ENCODE measurements around the gene GRM2. TPM values are rescaled to one million over a fixed set of nuclear protein-coding genes. Genes with fewer than 3 reads are reported as not detected.

The GRM2 gene
- total RNA-seq, 1 donor from 2014 or later = 134 TPM

DNA sequence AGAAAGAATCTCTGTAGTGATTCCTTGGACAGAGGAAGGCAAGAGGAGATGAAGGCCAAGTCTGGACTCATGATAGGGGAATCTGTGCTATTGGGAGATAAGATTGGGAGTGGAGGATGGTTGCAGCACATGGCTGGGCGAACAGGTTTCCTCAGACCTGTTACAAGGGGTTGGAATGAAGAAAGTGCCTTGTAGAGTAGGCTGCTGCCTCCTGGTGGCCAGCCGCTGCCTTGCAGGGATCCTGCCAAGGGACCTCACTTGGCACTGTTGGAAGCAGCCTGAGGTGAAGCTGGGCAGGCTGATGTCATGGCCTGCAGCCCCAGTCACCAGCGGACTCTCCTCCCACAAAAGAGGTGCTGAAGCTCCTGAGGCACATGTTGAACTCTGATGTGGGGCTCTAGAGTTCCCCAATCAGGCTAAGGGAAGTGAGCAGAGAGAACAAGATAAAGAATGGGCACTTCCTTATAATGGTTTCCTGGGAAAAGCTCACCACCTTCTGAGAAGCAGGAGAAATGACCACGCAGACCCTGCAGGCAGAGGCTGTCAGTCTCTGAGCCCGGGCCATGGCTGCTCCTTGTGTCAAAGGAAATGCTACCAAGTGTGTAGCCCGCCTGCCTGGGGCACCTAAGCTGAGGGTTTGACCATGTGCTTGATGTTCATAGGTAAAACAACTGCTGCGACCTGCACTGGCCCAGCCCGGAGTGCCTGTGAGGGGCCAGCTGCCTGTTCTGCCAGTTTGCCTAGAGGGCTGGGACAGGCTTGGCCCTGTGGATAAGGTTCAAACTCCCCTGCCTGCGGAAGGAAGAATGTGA, 37.4 kb upstream of the GRM2 start:
- H3K9me3 Mint-ChIP-seq (ENCODE audit: unreplicated experiment) = peaks cover 4% of the 10 kb centered on the region
- TF ChIP-seq, protein P1, sequence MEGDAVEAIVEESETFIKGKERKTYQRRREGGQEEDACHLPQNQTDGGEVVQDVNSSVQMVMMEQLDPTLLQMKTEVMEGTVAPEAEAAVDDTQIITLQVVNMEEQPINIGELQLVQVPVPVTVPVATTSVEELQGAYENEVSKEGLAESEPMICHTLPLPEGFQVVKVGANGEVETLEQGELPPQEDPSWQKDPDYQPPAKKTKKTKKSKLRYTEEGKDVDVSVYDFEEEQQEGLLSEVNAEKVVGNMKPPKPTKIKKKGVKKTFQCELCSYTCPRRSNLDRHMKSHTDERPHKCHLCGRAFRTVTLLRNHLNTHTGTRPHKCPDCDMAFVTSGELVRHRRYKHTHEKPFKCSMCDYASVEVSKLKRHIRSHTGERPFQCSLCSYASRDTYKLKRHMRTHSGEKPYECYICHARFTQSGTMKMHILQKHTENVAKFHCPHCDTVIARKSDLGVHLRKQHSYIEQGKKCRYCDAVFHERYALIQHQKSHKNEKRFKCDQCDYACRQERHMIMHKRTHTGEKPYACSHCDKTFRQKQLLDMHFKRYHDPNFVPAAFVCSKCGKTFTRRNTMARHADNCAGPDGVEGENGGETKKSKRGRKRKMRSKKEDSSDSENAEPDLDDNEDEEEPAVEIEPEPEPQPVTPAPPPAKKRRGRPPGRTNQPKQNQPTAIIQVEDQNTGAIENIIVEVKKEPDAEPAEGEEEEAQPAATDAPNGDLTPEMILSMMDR (IDR thresholded peaks at IDR 0.05; ENCODE audit: partially characterized antibody, unreplicated experiment) = peak; percentile 90
- H3K4me1 Mint-ChIP-seq (ENCODE audit: low read depth, unreplicated experiment) = peaks cover 8% of the 10 kb centered on the region
- H3K4me3 Mint-ChIP-seq (ENCODE audit: unreplicated experiment) = peak overlapping the region; percentile 67
- peaks cover 6% of the 10 kb centered on the region for H3K27me3 Mint-ChIP-seq (ENCODE audit: unreplicated experiment)
- DNase-seq = peak; percentile 93
- H3K36me3 Mint-ChIP-seq (ENCODE audit: unreplicated experiment) = no peaks in the 10 kb centered on the region
- no peak overlapping the region for H3K27ac Mint-ChIP-seq (ENCODE audit: unreplicated experiment)

GRCh38 chr3:51670053-51670822, 36.6 kb upstream of the GRM2 start:
- TF ChIP-seq, protein P1 (IDR thresholded peaks at IDR 0.05; ENCODE audit: partially characterized antibody, unreplicated experiment) = no peak
- Mint-ChIP-seq H3K9me3 (ENCODE audit: unreplicated experiment) (peaks cover 7% of the 10 kb centered on the region), H3K36me3 (ENCODE audit: unreplicated experiment) (no peaks in the 10 kb centered on the region), H3K27me3 (ENCODE audit: unreplicated experiment) (peaks cover 10% of the 10 kb centered on the region), H3K4me3 (ENCODE audit: unreplicated experiment) (peak overlapping the region; percentile 63), H3K27ac (ENCODE audit: unreplicated experiment) (peak overlapping the region; percentile 48), H3K4me1 (ENCODE audit: low read depth, unreplicated experiment) (peaks cover 8% of the 10 kb centered on the region)
- DNase-seq = no peak

DNA sequence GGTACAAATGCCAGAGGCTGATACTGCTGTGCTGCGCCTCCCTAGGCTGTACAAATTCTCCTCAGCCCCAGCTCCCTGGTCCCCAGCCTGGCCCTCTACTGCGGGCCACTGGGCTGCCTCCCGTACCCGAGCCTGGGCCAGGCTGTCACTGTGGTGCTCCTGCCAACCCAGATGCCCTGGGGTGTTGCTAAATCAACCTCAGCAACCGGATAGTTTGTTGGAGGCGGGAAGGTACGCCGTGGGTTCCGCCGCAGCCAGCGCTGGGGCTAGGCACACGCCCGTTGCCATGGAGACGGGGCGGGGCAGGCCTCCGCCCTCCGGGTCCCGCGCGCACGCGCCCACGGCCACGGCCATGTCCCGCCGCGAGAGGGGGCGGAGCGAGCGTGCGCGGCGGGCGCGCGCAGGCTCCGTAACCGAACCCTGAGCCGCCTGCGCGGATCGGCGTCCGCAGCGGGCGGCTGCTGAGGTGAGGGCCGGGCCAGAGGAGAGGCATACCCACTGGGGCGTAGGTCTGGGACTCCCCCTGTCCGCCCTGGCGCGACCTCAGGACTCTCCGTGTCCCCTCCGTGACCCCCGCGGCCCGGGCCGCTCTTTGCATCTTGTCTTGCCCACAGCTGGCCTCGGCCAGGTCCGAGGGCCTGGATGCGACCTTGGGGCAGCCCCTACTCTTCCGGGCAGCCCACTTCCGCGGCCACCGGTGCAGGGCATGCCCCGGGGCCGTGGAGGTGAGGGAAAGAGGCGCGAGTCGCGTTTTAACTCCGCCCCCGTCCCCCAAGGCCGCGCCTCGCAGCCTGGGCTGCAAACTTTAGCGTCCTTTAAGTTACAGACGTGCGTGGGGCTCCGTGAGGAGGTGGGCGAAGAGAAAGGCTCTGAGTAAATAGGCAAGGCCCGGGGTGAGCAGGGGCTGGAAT, 35.8 kb upstream of the GRM2 start, which contains the start of gene TEX264:
TEX264 (plus strand) TSS at position 430 of the 911 bp plus-strand sequence. CDS start 3,053 bp downstream, outside the sequence.
- Mint-ChIP-seq H3K27ac (ENCODE audit: unreplicated experiment) (peak within 1 kb of the TSS; percentile 48), H3K9me3 (ENCODE audit: unreplicated experiment) (peaks cover 7% of the 10 kb centered on the region), H3K27me3 (ENCODE audit: unreplicated experiment) (peaks cover 13% of the 10 kb centered on the region), H3K4me3 (ENCODE audit: unreplicated experiment) (peak within 1 kb of the TSS; percentile 79), H3K36me3 (ENCODE audit: unreplicated experiment) (no peaks in the 10 kb centered on the region), H3K4me1 (ENCODE audit: low read depth, unreplicated experiment) (peaks cover 8% of the 10 kb centered on the region)
- TF ChIP-seq, protein P1 (IDR thresholded peaks at IDR 0.05; ENCODE audit: partially characterized antibody, unreplicated experiment) = no peak
- peak; percentile 68 for DNase-seq

- Mint-ChIP-seq H3K27ac (ENCODE audit: unreplicated experiment) (no peak overlapping the region), H3K36me3 (ENCODE audit: unreplicated experiment) (no peaks in the 10 kb centered on the region), H3K4me3 (ENCODE audit: unreplicated experiment) (peak overlapping the region; percentile 79), H3K9me3 (ENCODE audit: unreplicated experiment) (peaks cover 7% of the 10 kb centered on the region), H3K4me1 (ENCODE audit: low read depth, unreplicated experiment) (peaks cover 8% of the 10 kb centered on the region), H3K27me3 (ENCODE audit: unreplicated experiment) (peaks cover 13% of the 10 kb centered on the region)
- TF ChIP-seq, protein P1 (IDR thresholded peaks at IDR 0.05; ENCODE audit: partially characterized antibody, unreplicated experiment) = no peak
- peak; percentile 66 for DNase-seq
Observed at GRCh38 chr3:51671734-51672475, 35.0 kb upstream of the GRM2 start.
